Measurements from ENCODE around the gene FIGNL2.

The FIGNL2 gene

DNA sequence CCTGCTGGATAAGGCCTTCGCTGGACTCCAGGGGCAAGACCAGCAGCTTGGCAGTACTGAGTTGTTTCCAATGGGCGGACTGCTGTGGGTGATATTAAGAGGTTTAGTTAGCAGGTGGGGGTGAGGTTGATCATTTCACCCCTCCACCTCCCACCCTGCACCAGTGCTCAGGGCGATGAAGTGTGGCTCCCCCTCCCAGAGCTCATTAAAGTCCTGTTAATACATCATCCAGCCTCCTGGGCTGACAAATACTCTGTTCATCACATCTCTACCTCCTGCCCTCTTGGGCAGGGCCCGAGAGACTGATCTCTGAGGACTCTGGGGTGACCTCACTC, 2.4 kb upstream of the FIGNL2 start:
- ChIA-PET CTCF (no interaction called here), POLR2A (no interaction called here)
- DNase-seq (ENCODE audit: extremely low spot score), result no peak
- TF ChIP-seq, protein P1, sequence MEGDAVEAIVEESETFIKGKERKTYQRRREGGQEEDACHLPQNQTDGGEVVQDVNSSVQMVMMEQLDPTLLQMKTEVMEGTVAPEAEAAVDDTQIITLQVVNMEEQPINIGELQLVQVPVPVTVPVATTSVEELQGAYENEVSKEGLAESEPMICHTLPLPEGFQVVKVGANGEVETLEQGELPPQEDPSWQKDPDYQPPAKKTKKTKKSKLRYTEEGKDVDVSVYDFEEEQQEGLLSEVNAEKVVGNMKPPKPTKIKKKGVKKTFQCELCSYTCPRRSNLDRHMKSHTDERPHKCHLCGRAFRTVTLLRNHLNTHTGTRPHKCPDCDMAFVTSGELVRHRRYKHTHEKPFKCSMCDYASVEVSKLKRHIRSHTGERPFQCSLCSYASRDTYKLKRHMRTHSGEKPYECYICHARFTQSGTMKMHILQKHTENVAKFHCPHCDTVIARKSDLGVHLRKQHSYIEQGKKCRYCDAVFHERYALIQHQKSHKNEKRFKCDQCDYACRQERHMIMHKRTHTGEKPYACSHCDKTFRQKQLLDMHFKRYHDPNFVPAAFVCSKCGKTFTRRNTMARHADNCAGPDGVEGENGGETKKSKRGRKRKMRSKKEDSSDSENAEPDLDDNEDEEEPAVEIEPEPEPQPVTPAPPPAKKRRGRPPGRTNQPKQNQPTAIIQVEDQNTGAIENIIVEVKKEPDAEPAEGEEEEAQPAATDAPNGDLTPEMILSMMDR (IDR thresholded peaks at IDR 0.05; ENCODE audit: control extremely low read depth, extremely low read depth, low read depth, missing control alignments), result no peak

DNA sequence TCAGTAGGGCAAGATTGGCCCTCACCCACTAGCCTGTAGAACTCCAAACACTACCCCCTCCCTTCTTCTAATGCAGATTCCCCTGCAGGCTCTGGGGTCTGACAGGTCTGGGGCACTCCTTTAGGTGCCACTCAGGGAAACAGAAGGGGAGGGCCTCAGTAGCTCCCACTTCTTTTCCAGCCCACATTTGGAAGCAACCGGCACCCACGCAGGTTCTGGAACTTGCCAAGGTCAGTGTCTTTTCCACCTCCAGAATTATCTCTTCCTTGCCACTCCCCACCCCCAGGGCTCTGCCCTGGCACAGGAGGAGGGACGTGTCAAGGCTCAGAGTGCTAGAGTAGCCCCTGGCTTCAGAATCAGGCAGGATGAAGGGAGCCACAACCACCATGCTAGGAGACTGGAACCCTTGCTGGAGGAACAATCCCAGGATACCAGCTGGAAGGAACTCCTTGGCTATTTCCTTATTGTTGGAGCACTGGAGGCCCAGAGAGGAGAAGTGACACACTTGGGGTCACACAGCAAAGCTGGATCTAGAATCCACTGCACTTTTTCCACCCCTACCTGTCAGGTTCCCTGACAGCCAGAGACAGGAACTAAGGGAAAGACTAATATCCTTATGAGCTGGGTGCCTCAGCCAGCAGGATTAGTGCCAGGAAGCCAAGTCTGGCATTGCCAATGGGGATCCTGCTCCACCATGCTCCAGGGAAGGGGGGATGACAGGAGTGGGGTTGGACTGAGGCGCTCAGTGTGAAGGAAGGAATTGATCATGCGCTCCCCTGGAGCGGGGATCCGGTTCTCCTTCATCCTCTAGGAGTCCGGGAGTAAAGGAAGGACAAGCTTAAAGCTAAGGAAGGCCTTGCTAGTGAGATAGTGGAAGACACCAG, 1.8 kb upstream of the FIGNL2 start:
- DNase-seq (ENCODE audit: extremely low spot score), result no peak
- TF ChIP-seq, protein P1 (IDR thresholded peaks at IDR 0.05; ENCODE audit: control extremely low read depth, extremely low read depth, low read depth, missing control alignments), result no peak
- ChIA-PET CTCF (no interaction called here), POLR2A (no interaction called here)

DNA sequence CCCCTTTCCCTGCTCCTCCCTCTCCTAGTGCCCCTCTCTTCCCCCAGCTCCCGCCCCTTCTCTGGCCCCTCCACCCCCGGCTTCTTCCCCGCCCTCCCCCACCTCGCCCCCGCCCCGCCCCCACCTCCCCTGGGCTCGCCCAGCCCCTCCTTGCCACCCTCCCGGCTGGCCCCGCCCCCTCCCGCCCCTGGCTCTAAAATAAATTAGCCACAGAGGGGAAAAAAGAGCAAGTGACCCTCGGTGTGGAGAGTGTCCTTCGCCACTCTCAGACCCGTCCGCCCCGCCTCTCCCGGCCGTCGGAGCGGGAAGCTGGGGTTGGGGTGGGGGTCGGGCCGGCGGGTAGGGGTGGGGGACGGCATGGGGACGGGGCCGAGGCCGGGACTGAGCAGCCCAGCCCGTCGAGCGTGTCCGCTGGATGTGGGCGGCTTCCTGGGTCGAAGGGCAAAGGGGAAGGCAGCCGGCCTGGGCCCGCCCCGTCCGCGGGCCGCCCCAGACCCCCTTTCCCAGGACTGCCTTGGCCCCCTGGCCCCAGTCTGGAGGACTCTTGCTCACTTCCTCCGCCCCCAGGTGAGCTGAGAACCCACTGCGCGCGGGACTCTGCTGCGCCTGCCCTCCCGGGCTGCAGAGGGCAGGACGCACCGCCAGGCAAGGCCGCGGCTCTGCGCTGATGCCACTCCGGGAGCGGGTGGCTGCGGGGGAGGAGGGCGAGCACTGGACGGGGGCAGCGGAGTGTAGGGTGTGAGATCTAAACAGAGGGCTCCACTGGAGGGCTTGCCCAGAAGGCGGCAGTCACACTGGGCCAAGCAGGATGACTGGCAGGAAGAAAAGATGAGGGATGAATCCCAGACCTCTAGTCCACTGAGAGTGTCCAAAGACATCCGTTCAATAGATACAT, 570 bp upstream of the FIGNL2 start:
- DNase-seq (ENCODE audit: extremely low spot score), result no peak
- CTCF ChIA-PET, result no interaction called here
- POLR2A ChIA-PET, result no interaction called here
- TF ChIP-seq, protein P1 (IDR thresholded peaks at IDR 0.05; ENCODE audit: control extremely low read depth, extremely low read depth, low read depth, missing control alignments), result no peak

DNA sequence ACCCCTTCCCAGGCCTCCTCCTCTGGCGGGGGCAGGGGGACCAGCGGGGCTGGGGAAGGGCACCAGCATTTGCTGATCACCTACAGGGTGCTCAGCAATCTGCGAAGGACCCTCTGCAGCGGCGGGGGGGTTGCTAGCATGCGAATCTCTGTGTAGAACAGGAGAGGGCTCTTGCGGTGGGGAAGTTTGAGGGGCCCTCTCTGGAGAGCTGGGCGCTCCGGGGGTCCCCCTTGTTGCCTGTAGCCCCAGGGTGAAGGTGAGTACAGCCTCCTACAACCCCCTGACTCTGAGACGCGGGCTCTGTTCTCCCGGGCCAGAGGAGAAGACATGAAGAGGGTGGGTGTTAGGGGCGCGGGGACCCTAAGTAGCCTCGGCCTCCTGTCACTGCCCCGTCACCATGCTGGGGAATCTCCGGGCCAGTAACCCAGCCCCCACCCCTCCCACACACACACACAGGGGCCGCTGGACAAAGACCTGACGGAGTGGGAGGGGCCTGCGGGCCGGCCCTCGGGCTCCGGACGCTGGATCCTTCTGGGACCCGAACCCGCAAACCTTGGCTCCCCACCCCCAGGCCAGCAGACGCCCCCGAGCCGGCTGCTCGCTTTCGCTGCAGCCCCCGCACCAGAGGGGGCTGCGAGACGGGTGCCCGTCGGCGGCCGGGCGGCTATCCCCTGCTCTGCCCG, 734 bp downstream of the FIGNL2 start:
- no peak for DNase-seq (ENCODE audit: extremely low spot score)
- ChIA-PET POLR2A (no interaction called here), CTCF (no interaction called here)
- TF ChIP-seq, protein P1 (IDR thresholded peaks at IDR 0.05; ENCODE audit: control extremely low read depth, extremely low read depth, low read depth, missing control alignments), result no peak

DNA sequence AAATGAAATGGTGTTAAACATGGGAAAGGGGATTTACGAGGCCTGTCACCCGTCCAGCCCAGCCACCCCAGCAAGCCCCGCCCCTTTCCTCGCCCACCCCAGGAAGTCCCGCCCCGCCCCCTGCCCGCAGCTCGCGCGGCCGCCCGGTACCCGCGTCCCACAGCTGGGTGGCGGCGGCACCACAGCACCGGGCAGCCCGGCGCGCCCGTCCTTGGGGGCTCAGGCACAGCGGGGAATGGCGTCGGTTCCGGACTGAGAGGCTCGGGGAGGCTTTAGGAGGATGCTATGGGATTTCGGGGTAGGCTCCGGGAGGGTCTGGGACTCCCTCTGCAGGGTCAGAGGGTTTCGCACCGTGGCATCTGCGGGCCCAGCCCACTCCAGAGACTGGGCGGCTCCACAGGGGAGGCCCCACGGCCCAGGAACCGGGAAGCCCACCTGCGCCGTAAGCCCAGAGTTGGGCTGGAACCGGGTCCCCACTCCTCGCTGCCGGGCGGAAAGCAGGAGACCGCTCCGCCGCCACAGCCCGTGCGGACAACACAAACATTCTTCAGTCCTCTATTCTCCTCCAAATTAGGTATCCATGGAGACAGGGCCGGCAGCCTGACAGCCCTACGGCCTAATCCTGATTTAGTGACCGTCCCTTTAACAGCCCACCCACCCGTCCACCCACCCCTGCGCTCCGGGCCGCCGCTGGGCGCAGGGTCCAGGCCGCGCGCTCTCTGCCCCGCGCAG, 1.4 kb downstream of the FIGNL2 start:
- ChIA-PET POLR2A (no interaction called here), CTCF (no interaction called here)
- TF ChIP-seq, protein P1 (IDR thresholded peaks at IDR 0.05; ENCODE audit: control extremely low read depth, extremely low read depth, low read depth, missing control alignments), result no peak
- no peak for DNase-seq (ENCODE audit: extremely low spot score)

DNA sequence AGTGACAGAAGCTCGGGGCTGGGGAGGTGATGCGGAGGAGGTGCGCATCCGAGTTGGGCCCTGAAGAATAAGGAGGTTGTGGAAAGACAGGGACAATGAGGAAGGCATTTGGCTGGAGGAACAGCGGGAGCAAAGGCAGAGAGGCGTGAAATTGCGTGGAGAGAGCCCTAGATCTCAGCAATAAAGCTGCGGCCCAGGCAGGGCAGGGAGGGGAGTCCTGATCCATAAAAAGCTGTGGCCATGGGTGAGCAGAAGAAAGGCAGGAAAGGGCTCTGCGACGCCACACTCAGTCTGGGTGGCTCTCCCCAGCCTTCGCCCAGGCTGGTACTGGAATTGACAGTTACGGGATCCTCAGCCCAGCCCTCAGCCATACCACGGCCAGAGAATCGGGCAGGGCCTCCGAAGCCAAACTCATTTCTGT, 2.2 kb downstream of the FIGNL2 start:
- TF ChIP-seq, protein P1 (IDR thresholded peaks at IDR 0.05; ENCODE audit: control extremely low read depth, extremely low read depth, low read depth, missing control alignments), result no peak
- ChIA-PET POLR2A (no interaction called here), CTCF (no interaction called here)
- no peak for DNase-seq (ENCODE audit: extremely low spot score)
